Suprapubic skin (tissue), 4 donors: Measurements from ENCODE around the gene PHACTR1.

Experiments
- CTCF ChIP-seq, 2 donors: fragments of 200-600 bp in 1 of 2; fragments of 450-650 bp in 1 of 2; sonication (generic) in 1 of 2; IDR thresholded peaks; one replicate each; pipeline ENCODE4 v1.5.1; 2016 to 2019; ENCODE audit warnings: antibody characterized with exemption in 2 of 2, mild to moderate bottlenecking in 1 of 2, moderate library complexity in 1 of 2
- EP300 ChIP-seq: sonication (generic); formaldehyde crosslinking; IDR thresholded peaks from one replicate; pipeline ENCODE4 v1.6.1; 2017; ENCODE audit warnings: antibody characterized with exemption
- POLR2A ChIP-seq, 2 donors: fragments of 450-650 bp; IDR thresholded peaks; one replicate each; pipeline ENCODE4 v1.6.1; 2017; ENCODE audit warnings: antibody characterized with exemption in 2 of 2, mild to moderate bottlenecking in 2 of 2, moderate library complexity in 2 of 2
- POLR2AphosphoS5 ChIP-seq, 3 donors: sonication (generic); formaldehyde crosslinking; IDR thresholded peaks; one replicate each; pipeline ENCODE4 v1.6.1; 2017; ENCODE audit warnings: antibody characterized with exemption in 3 of 3

GRCh38 chr6:13260831-13261230, 544.3 kb downstream of the PHACTR1 start:
- TF ChIP-seq CTCF (IDR thresholded peaks at IDR 0.05) = no peak
- TF ChIP-seq POLR2A (IDR thresholded peaks at IDR 0.05) = no peak
- no peak for TF ChIP-seq POLR2AphosphoS5 (IDR thresholded peaks at IDR 0.05)
- TF ChIP-seq EP300 = no peak
